Natural killer cell (primary cell): Measurements from ENCODE around the gene NSD1. TPM values are rescaled to one million over a fixed set of nuclear protein-coding genes. Genes with fewer than 3 reads are reported as not detected.

Experiments used
- ATAC-seq, 3 donors: fragments of 150-1000 bp in 2 of 3; fragments of 200-7000 bp in 1 of 3; cut with Tn5 transposase; 1 replicate in 1 of 3; 2 replicates in 2 of 3; pipeline ENCODE4 v1.10.0; 2021; ENCODE audit warnings: mild to moderate bottlenecking in 2 of 3, moderate library complexity in 2 of 3
- DNase-seq, 2 donors: peaks; one replicate each; pipeline versions ENCODE4 v3.0.0 to v3.0.0-alpha.2; 2013 to 2021; ENCODE audit warnings: mixed read lengths in 1 of 2
- H3K27ac ChIP-seq: one replicate; pipeline ENCODE4 v1.5.1; 2013; ENCODE audit warnings: mild to moderate bottlenecking, low read length
- H3K27me3 ChIP-seq: one replicate; pipeline ENCODE4 v1.6.1; 2013; ENCODE audit warnings: low read length; ENCODE audit not compliant: control insufficient read depth, insufficient read depth
- H3K36me3 ChIP-seq: one replicate; pipeline ENCODE4 v1.6.1; 2013; ENCODE audit warnings: low read length; ENCODE audit not compliant: control insufficient read depth, insufficient read depth
- H3K4me1 ChIP-seq: one replicate; pipeline ENCODE4 v1.6.1; 2013; ENCODE audit warnings: low read length; ENCODE audit not compliant: control insufficient read depth, insufficient read depth
- H3K4me3 ChIP-seq: one replicate; pipeline ENCODE4 v1.5.1; 2013; ENCODE audit warnings: low read length
- H3K9me3 ChIP-seq: one replicate; pipeline ENCODE4 v1.6.1; 2013; ENCODE audit warnings: low read length; ENCODE audit not compliant: control insufficient read depth, insufficient read depth
- H3K27ac Mint-ChIP-seq, 2 donors: one replicate each; pipeline ENCODE4 v1.8.0; 2022; ENCODE audit warnings: mild to moderate bottlenecking in 2 of 2, mixed read lengths in 2 of 2, moderate library complexity in 1 of 2
- H3K27me3 Mint-ChIP-seq, 2 donors: one replicate each; pipeline ENCODE4 v1.8.0; 2022; ENCODE audit warnings: low read depth in 2 of 2, mixed read lengths in 2 of 2
- H3K36me3 Mint-ChIP-seq: one replicate; pipeline ENCODE4 v1.8.0; 2022; ENCODE audit warnings: mixed read lengths
- H3K4me1 Mint-ChIP-seq, 2 donors: one replicate each; pipeline ENCODE4 v1.8.0; 2022; ENCODE audit warnings: mixed read lengths in 2 of 2
- H3K4me3 Mint-ChIP-seq: one replicate; pipeline ENCODE4 v1.8.0; 2022; ENCODE audit warnings: mild to moderate bottlenecking, moderate library complexity, mixed read lengths
- H3K9me3 Mint-ChIP-seq, 2 donors: one replicate each; pipeline ENCODE4 v1.8.0; 2022; ENCODE audit warnings: mixed read lengths in 2 of 2
- CTCF ChIP-seq: fragments of 200-600 bp; IDR thresholded peaks from one replicate; pipeline ENCODE4 v1.8.0; 2022; ENCODE audit warnings: antibody characterized with exemption
- WGBS: methylation state at CpG from one replicate; pipeline ENCODE4 v1.1.7; 2013; ENCODE audit warnings: missing lambda C conversion rate; ENCODE audit not compliant: insufficient coverage; 5-methylcytosine and 5-hydroxymethylcytosine counted together
- intact Hi-C: fragments of 100-400 bp; cut with micrococcal nuclease; formaldehyde crosslinking; loops from one replicate; pipeline ENCODE4 v1.14.2; 2022
- total RNA-seq, 4 donors: library from RNA; stranded (reverse); fragments of 120-200 nt in 1 of 4; gene quantifications; one replicate each; pipeline versions ENCODE4 v1.2.3 to v1.2.4, GENCODE V29; 2013 to 2022

NSD1 gene
- total RNA-seq, 3 donors from 2014 or later (not counting 1 experiment from before 2014, with no cell fraction given) = 117 to 147 (median 143) TPM

- Mint-ChIP-seq H3K27me3 (no peaks in the 10 kb centered on the region), H3K4me1 (peaks cover 78 to 84% of the 10 kb centered on the region in 2 donors), H3K27ac (peak overlapping the region; percentile 89 to 96), H3K36me3 (no peaks in the 10 kb centered on the region), H3K9me3 (no peaks in the 10 kb centered on the region), H3K4me3 (peak overlapping the region; percentile 92)
- Histone ChIP-seq H3K4me3 (no peak overlapping the region), H3K9me3 (no peaks in the 10 kb centered on the region), H3K27me3 (no peaks in the 10 kb centered on the region), H3K4me1 (peaks cover 84% of the 10 kb centered on the region), H3K27ac (peak overlapping the region; percentile 80), H3K36me3 (peaks cover 17% of the 10 kb centered on the region)
- peak; percentile 58 to 74 (median 61) for ATAC-seq
- 0% methylated on average over 1 of the region's 4 CpGs for WGBS
- DNase-seq = peak; percentile 53 to 84
- no peak for TF ChIP-seq CTCF
- intact Hi-C loops = loop anchor here (5.0 kb wide), 2 partner anchors 157 to 188 kb away; no protein-coding TSS in a partner anchor
Observed at GRCh38 chr5:177300236-177300880, 166.8 kb downstream of the NSD1 start.

GRCh38 chr5:177300951-177301350, 167.4 kb downstream of the NSD1 start:
- peak overlapping the region; percentile 80 for H3K27ac ChIP-seq
- Mint-ChIP-seq H3K4me1 (peaks cover 78 to 84% of the 10 kb centered on the region in 2 donors), H3K36me3 (no peaks in the 10 kb centered on the region), H3K27ac (peak overlapping the region; percentile 89 to 96), H3K9me3 (no peaks in the 10 kb centered on the region), H3K27me3 (no peaks in the 10 kb centered on the region), H3K4me3 (peak overlapping the region; percentile 92)
- no peak overlapping the region for H3K4me3 ChIP-seq
- no peak for TF ChIP-seq CTCF
- DNase-seq = no peak
- WGBS = 95% methylated on average over 2 of the region's 2 CpGs
- ATAC-seq = no peak
- H3K36me3 ChIP-seq = peaks cover 22% of the 10 kb centered on the region
- intact Hi-C loops = loop anchor here (5.0 kb wide), 2 partner anchors 156 to 189 kb away; no protein-coding TSS in a partner anchor
- H3K4me1 ChIP-seq = peaks cover 84% of the 10 kb centered on the region
- no peaks in the 10 kb centered on the region for H3K27me3 ChIP-seq
- no peaks in the 10 kb centered on the region for H3K9me3 ChIP-seq

DNA sequence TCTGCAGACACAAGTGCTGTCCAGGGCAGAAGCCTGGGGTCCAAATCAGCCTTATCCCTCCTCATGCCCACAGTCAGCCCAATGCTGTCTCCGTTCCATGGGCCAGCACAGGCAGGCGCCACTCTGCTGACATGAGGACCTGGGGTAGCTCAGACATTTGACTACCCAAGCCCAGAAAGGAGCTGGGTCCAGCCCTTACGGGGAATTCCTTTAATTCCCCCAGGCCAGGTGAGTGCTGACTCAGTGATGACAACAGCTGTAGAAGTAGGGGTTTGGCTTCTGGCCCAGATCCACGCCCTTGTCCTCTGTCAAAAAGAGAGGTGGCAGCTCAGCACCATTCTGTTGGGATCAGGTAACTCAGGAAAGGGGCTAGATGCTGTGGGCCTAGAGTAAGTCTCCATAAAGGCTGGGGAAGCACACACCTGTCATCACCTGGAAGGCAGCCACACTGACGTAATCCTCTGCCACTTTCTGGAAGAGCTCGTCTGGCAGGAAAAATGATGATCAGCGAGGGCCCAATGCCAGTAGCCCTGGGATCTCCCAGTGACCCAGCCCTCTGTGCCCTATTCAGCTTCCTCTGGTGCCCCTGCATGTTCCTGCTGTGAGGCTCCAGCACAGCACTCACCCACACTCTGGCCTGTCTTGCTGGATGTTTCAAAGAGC, 168.1 kb downstream of the NSD1 start:
- Histone ChIP-seq H3K4me1 (peaks cover 84% of the 10 kb centered on the region), H3K27ac (peak overlapping the region; percentile 80), H3K4me3 (no peak overlapping the region), H3K9me3 (no peaks in the 10 kb centered on the region), H3K36me3 (peaks cover 27% of the 10 kb centered on the region), H3K27me3 (no peaks in the 10 kb centered on the region)
- Mint-ChIP-seq H3K4me1 (peaks cover 73 to 81% of the 10 kb centered on the region in 2 donors), H3K27me3 (no peaks in the 10 kb centered on the region), H3K27ac (peak overlapping the region; percentile 89 to 96), H3K4me3 (peak overlapping the region; percentile 92), H3K36me3 (no peaks in the 10 kb centered on the region), H3K9me3 (no peaks in the 10 kb centered on the region)
- no peak for TF ChIP-seq CTCF
- intact Hi-C loops = loop anchor here (5.0 kb wide), 2 partner anchors 156 to 189 kb away; no protein-coding TSS in a partner anchor
- WGBS = 85% methylated on average over 7 of the region's 7 CpGs
- ATAC-seq = no peak
- DNase-seq = peak in 1 of 2 donors; percentile 48
